SK-N-SH (cell line): Measurements from ENCODE around the gene WDR48. TPM values are rescaled to one million over a fixed set of nuclear protein-coding genes. Genes with fewer than 3 reads are reported as not detected.

Source experiments
- CTCF ChIA-PET: fragments of 300-600, 350-600 bp; formaldehyde crosslinking; extraction: SDS; loops from one replicate; lab custom pipeline; 2021; lab: Yijun Ruan, JAX
- POLR2A ChIA-PET: fragments of 350-600 bp; sonication (Branson Sonifier 250); formaldehyde crosslinking; extraction: SDS; loops from one replicate; lab custom pipeline; 2020; ENCODE audit warnings: antibody characterized with exemption, inconsistent platforms; lab: Yijun Ruan, JAX
- DNase-seq: peaks from one replicate; pipeline ENCODE4 v3.0.0; 2012
- H2AFZ ChIP-seq: fragments of 200-600 bp; sonication (generic); 2 replicates; pipeline ENCODE4 v1.8.1; 2016; ENCODE audit warnings: antibody characterized with exemption, mild to moderate bottlenecking, low read depth
- H3F3A ChIP-seq: fragments of 200-600 bp; sonication (generic); replicated peaks from 2 replicates; pipeline ENCODE3; 2016; ENCODE audit warnings: antibody characterized with exemption, mild to moderate bottlenecking; ENCODE audit not compliant: insufficient read depth
- H3K27ac ChIP-seq, 2 experiments: fragments of 200-500 bp in 1 of 2; fragments of 200-600 bp in 1 of 2; sonication (Bioruptor generic) in 1 of 2; sonication (generic), shearing (Covaris generic) in 1 of 2; 2 replicates each; pipeline versions ENCODE4 v1.5.1 to v1.6.1; 2014 to 2016; ENCODE audit warnings: low read depth in 2 of 2, inconsistent platforms in 1 of 2, low read length in 1 of 2, mild to moderate bottlenecking in 1 of 2, mixed read lengths in 1 of 2
- H3K27me3 ChIP-seq: fragments of 200-600 bp; sonication (generic), shearing (Covaris generic); 2 replicates; pipeline ENCODE4 v1.6.1; 2016; ENCODE audit warnings: mixed run types; ENCODE audit not compliant: insufficient read depth
- H3K36me3 ChIP-seq, 2 experiments: fragments of 200-500 bp in 1 of 2; fragments of 200-600 bp in 1 of 2; sonication (Bioruptor generic) in 1 of 2; sonication (generic) in 1 of 2; replicated peaks in 1 of 2; 2 replicates each; pipeline versions ENCODE3 to v1.5.1; 2014 to 2016; ENCODE audit warnings: low read length in 1 of 2, mild to moderate bottlenecking in 1 of 2; ENCODE audit not compliant: insufficient read depth in 2 of 2, control insufficient read depth in 1 of 2
- H3K4me1 ChIP-seq, 2 experiments: fragments of 200-500 bp in 1 of 2; fragments of 200-600 bp in 1 of 2; sonication (Bioruptor generic) in 1 of 2; sonication (generic), shearing (Covaris generic) in 1 of 2; 2 replicates each; pipeline versions ENCODE4 v1.5.1 to v1.6.1; 2014 to 2016; ENCODE audit warnings: low read depth in 1 of 2, low read length in 1 of 2, mixed run types in 1 of 2; ENCODE audit not compliant: insufficient read depth in 2 of 2, control insufficient read depth in 1 of 2
- H3K4me2 ChIP-seq: fragments of 200-600 bp; sonication (generic), shearing (Covaris generic); 2 replicates; pipeline ENCODE4 v1.6.1; 2017; ENCODE audit warnings: mixed run types
- H3K4me3 ChIP-seq, 2 experiments: fragments of 200-500 bp in 1 of 2; fragments of 200-600 bp in 1 of 2; sonication (Bioruptor generic) in 1 of 2; sonication (generic), shearing (Covaris generic) in 1 of 2; 2 replicates each; pipeline versions ENCODE4 v1.5.1 to v1.8.1; 2014 to 2016; ENCODE audit warnings: low read depth in 2 of 2, inconsistent platforms in 1 of 2, low read length in 1 of 2, mild to moderate bottlenecking in 1 of 2, mixed read lengths in 1 of 2, moderate library complexity in 1 of 2
- H3K79me2 ChIP-seq: fragments of 200-600 bp; sonication (generic); 2 replicates; pipeline ENCODE4 v1.8.1; 2017; ENCODE audit warnings: mild to moderate bottlenecking; ENCODE audit not compliant: insufficient read depth
- H3K9ac ChIP-seq: fragments of 200-600 bp; sonication (generic); 2 replicates; pipeline ENCODE4 v1.6.1; 2017; ENCODE audit warnings: mixed run types
- H3K9me2 ChIP-seq: fragments of 200-600 bp; sonication (generic); 2 replicates; pipeline ENCODE4 v1.6.1; 2017; ENCODE audit warnings: mixed run types
- H3K9me3 ChIP-seq: fragments of 200-600 bp; sonication (generic); 2 replicates; pipeline ENCODE4 v1.6.1; 2017; ENCODE audit warnings: mixed run types, mild to moderate bottlenecking, moderate library complexity
- H4K20me1 ChIP-seq: fragments of 200-600 bp; sonication (generic); 2 replicates; pipeline ENCODE4 v1.6.1; 2017; ENCODE audit warnings: mild to moderate bottlenecking, mixed run types; ENCODE audit not compliant: insufficient read depth
- CTCF ChIP-seq: fragments of 200-600 bp; sonication (generic); IDR thresholded peaks from 2 replicates; pipeline ENCODE4 v1.6.1; 2017; ENCODE audit warnings: antibody characterized with exemption, mild to moderate bottlenecking, moderate library complexity
- FOSL2 ChIP-seq: IDR thresholded peaks from 2 replicates; pipeline ENCODE4 v1.4.0; 2012; ENCODE audit warnings: low read depth, mild to moderate bottlenecking, moderate library complexity, borderline replicate concordance
- FOXJ3 ChIP-seq: sonication (generic); formaldehyde crosslinking; IDR thresholded peaks from 2 replicates; pipeline ENCODE4 v1.5.1; 2020; ENCODE audit warnings: mild to moderate bottlenecking, missing genetic modification reagents
- FOXM1 ChIP-seq: IDR thresholded peaks from 2 replicates; pipeline ENCODE4 v1.4.0; 2012; ENCODE audit warnings: low read depth, mild to moderate bottlenecking
- GABPA ChIP-seq: IDR thresholded peaks from 2 replicates; pipeline ENCODE4 v1.4.0; 2012; ENCODE audit warnings: low read depth, mild to moderate bottlenecking
- NFIC ChIP-seq: IDR thresholded peaks from 2 replicates; pipeline ENCODE4 v1.4.0; 2012; ENCODE audit warnings: borderline replicate concordance
- NRF1 ChIP-seq: IDR thresholded peaks from 2 replicates; pipeline ENCODE4 v1.6.1; 2012; ENCODE audit warnings: low read depth, mild to moderate bottlenecking, low read length
- PBX3 ChIP-seq: IDR thresholded peaks from 2 replicates; pipeline ENCODE4; 2012
- POLR2AphosphoS5 ChIP-seq: IDR thresholded peaks from 2 replicates; pipeline ENCODE4 v1.6.1; 2012; ENCODE audit warnings: low read depth, low read length
- RCOR1 ChIP-seq: fragments of 150-350 bp; IDR thresholded peaks from 2 replicates; pipeline ENCODE4 v1.6.1; 2017; ENCODE audit warnings: antibody characterized with exemption, low read length
- RFX5 ChIP-seq: IDR thresholded peaks from 2 replicates; pipeline ENCODE4 v1.6.1; 2012; ENCODE audit warnings: mild to moderate bottlenecking, improper control_type of control experiment, low read length
- RXRA ChIP-seq: IDR thresholded peaks from 2 replicates; pipeline ENCODE4 v1.4.0; 2012; ENCODE audit warnings: low read depth, mild to moderate bottlenecking, borderline replicate concordance
- SMC3 ChIP-seq: IDR thresholded peaks from 2 replicates; pipeline ENCODE4 v1.6.1; 2012; ENCODE audit warnings: low read depth, low read length, improper control_type of control experiment
- TCF12 ChIP-seq: IDR thresholded peaks from 2 replicates; pipeline ENCODE4 v1.4.0; 2012
- USF1 ChIP-seq: IDR thresholded peaks from 2 replicates; pipeline ENCODE4 v1.4.0; 2012; ENCODE audit warnings: low read depth, borderline replicate concordance
- ZBTB33 ChIP-seq: IDR thresholded peaks from 2 replicates; pipeline ENCODE4 v1.4.0; 2012; ENCODE audit warnings: low read depth, borderline replicate concordance
- WGBS: methylation state at CpG from one replicate; pipeline ENCODE4 v1.1.6; 2017; ENCODE audit warnings: low lambda C conversion rate; 5-methylcytosine and 5-hydroxymethylcytosine counted together
- polyA plus RNA-seq, 3 experiments: library from polyadenylated mRNA; depleted of rRNA; stranded (reverse); fragments of >200 nt; gene quantifications; 2 replicates each; pipeline ENCODE4 v1.2.3, GENCODE V29; 2012

WDR48 gene
- polyA plus RNA-seq, 1 of the 3 experiments (the other 2 are of a cell fraction) = 12.1 TPM

GRCh38 chr3:39051649-39052561, at the start of gene WDR48, which contains the start of gene SCN11A (continued):
- no peak for TF ChIP-seq CTCF
- TF ChIP-seq RFX5 = no peak
- no peak for TF ChIP-seq ZBTB33
- TF ChIP-seq NFIC = no peak
- no peak for TF ChIP-seq NRF1
- peak; percentile 98 for TF ChIP-seq POLR2AphosphoS5

GRCh38 chr3:39005295-39005694, 46.5 kb upstream of the WDR48 start:
- Histone ChIP-seq H3K79me2 (no peaks in the 10 kb centered on the region), H2AFZ (no peak overlapping the region), H3F3A (no peaks in the 10 kb centered on the region), H3K27ac (no peak overlapping the region), H3K4me1 (no peaks in the 10 kb centered on the region), H3K27me3 (no peaks in the 10 kb centered on the region), H4K20me1 (no peaks in the 10 kb centered on the region), H3K4me2 (no peak overlapping the region), H3K9ac (no peak overlapping the region), H3K4me3 (no peak overlapping the region), H3K9me3 (no peaks in the 10 kb centered on the region), H3K36me3 (no peaks in the 10 kb centered on the region), H3K9me2 (no peaks in the 10 kb centered on the region)
- no peak for DNase-seq
- TF ChIP-seq FOXM1 (no peak), RCOR1 (no peak), FOXJ3 (CRISPR knock-in tag) (no peak)
- CTCF ChIA-PET = interaction anchor here (0.6 to 2.1 kb wide), 3 partner anchors 25 to 161 kb away, joined by 3 to 4 read pairs (median 4); no protein-coding TSS in a partner anchor
- 5% methylated on average over 2 of the region's 2 CpGs for WGBS
- POLR2A ChIA-PET = no interaction called here

GRCh38 chr3:39011191-39011736, 40.6 kb upstream of the WDR48 start:
- H3K9ac ChIP-seq = no peak overlapping the region
- no peak overlapping the region for H3K4me2 ChIP-seq
- no peaks in the 10 kb centered on the region for H3K4me1 ChIP-seq
- no peak for DNase-seq
- H2AFZ ChIP-seq = no peak overlapping the region
- WGBS = 31% methylated on average over 2 of the region's 2 CpGs
- H3K4me3 ChIP-seq = no peak overlapping the region
- no peak overlapping the region for H3K27ac ChIP-seq
- H3K9me2 ChIP-seq = no peaks in the 10 kb centered on the region
- H3K36me3 ChIP-seq = no peaks in the 10 kb centered on the region
- H4K20me1 ChIP-seq = no peaks in the 10 kb centered on the region
- H3K27me3 ChIP-seq = no peaks in the 10 kb centered on the region
- CTCF ChIA-PET = interaction anchor here (1.7 to 3.9 kb wide), 3 partner anchors 11 to 360 kb away, joined by 5 to 45 read pairs (median 6); no protein-coding TSS in a partner anchor
- no peaks in the 10 kb centered on the region for H3K9me3 ChIP-seq
- POLR2A ChIA-PET = no interaction called here
- H3K79me2 ChIP-seq = no peaks in the 10 kb centered on the region
- H3F3A ChIP-seq = no peaks in the 10 kb centered on the region
- TF ChIP-seq SMC3 (no peak), FOXM1 (no peak), RXRA (no peak), RCOR1 (no peak), USF1 (no peak), PBX3 (no peak), GABPA (no peak), FOSL2 (no peak), TCF12 (no peak), ZBTB33 (no peak), RFX5 (no peak)
